Lung (tissue), 12 donors: ENCODE results near the gene GASK1A. TPM values are rescaled to one million over a fixed set of nuclear protein-coding genes. Genes with fewer than 3 reads are reported as not detected.

Source experiments
- ATAC-seq: fragments of 200-7000 bp; cut with Tn5 transposase; one replicate; pipeline ENCODE4 v1.9.1; 2020; ENCODE audit warnings: moderate number of reproducible peaks; ENCODE audit not compliant: insufficient read depth, low FRiP score
- DNase-seq, 3 donors: peaks; one replicate each; pipeline ENCODE4 v3.0.0-alpha.2; 2013 to 2017
- H3K27ac ChIP-seq, 2 donors: one replicate each; pipeline ENCODE4 v1.5.1; 2013; ENCODE audit warnings: mild to moderate bottlenecking in 2 of 2, moderate library complexity in 2 of 2, control low read depth in 1 of 2, inconsistent platforms in 1 of 2, low read depth in 1 of 2, low read length in 1 of 2
- H3K27me3 ChIP-seq, 3 donors: one replicate each; pipeline ENCODE4 v1.5.1; 2013; ENCODE audit warnings: low read length in 2 of 3; ENCODE audit not compliant: control insufficient read depth in 3 of 3, insufficient read depth in 3 of 3
- H3K36me3 ChIP-seq, 4 donors: one replicate each; pipeline ENCODE4 v1.5.1; 2013; ENCODE audit warnings: low read length in 4 of 4, mild to moderate bottlenecking in 1 of 4, moderate library complexity in 1 of 4; ENCODE audit not compliant: control insufficient read depth in 4 of 4, insufficient read depth in 4 of 4
- H3K4me1 ChIP-seq, 5 donors: one replicate each; pipeline ENCODE4 v1.5.1; 2013; ENCODE audit warnings: low read length in 5 of 5, mild to moderate bottlenecking in 2 of 5, moderate library complexity in 1 of 5; ENCODE audit not compliant: control insufficient read depth in 5 of 5, insufficient read depth in 5 of 5
- H3K4me3 ChIP-seq: one replicate; pipeline ENCODE4 v1.5.1; 2013; ENCODE audit warnings: mild to moderate bottlenecking, control low read depth, moderate library complexity
- H3K9ac ChIP-seq, 2 donors: one replicate each; pipeline ENCODE4 v1.5.1; 2013; ENCODE audit warnings: low read length in 2 of 2, control low read depth in 1 of 2; ENCODE audit not compliant: insufficient read depth in 1 of 2
- H3K9me3 ChIP-seq, 4 donors: one replicate each; pipeline ENCODE4 v1.5.1; 2013; ENCODE audit warnings: low read length in 3 of 4, mild to moderate bottlenecking in 1 of 4, moderate library complexity in 1 of 4; ENCODE audit not compliant: control insufficient read depth in 4 of 4, insufficient read depth in 3 of 4
- CTCF ChIP-seq: IDR thresholded peaks from 2 replicates; pipeline ENCODE4 v1.5.1; 2012; ENCODE audit warnings: mild to moderate bottlenecking; ENCODE audit errors: control extremely low read depth, extremely low read depth
- WGBS, 2 donors: extraction: QIAGEN DNeasy Blood & Tissue Kit; methylation state at CpG; one replicate each; pipeline ENCODE4 v1.1.7; 2013; 5-methylcytosine and 5-hydroxymethylcytosine counted together
- polyA plus RNA-seq, 2 donors: library from polyadenylated mRNA; stranded (reverse); fragments of 200-250 nt; gene quantifications; one replicate each; pipeline ENCODE4 v1.2.1, GENCODE V29; 2013
- total RNA-seq, 2 donors: library from RNA; depleted of rRNA in 1 of 2; stranded (reverse); fragments of >200 nt in 1 of 2; gene quantifications; one replicate each; pipeline ENCODE4 v1.2.1, GENCODE V29; 2014 to 2021
- donor health status: control.
- donor health status: control.
- donor health status: Bipolar disorder and iron deficiency.
- donor health status: healthy.
- donor health status: DM: yes; HTN: yes; CAD: no.

The GASK1A gene
- total and polyA plus RNA-seq, 4 donors = 1.5 to 16.1 (median 5.1) TPM

- TF ChIP-seq CTCF = no peak
- H3K4me1 ChIP-seq = peaks cover 0 to 9% (median 0%) of the 10 kb centered on the region in 5 donors
- H3K9me3 ChIP-seq = peaks cover 0 to 4% (median 0%) of the 10 kb centered on the region in 4 donors
- H3K4me3 ChIP-seq = no peak overlapping the region
- ATAC-seq (no peak), DNase-seq (no peak)
- H3K27ac ChIP-seq = no peak overlapping the region
- H3K36me3 ChIP-seq = peaks cover 2 to 20% (median 12%) of the 10 kb centered on the region in 4 donors
- H3K27me3 ChIP-seq = no peaks in the 10 kb centered on the region
- no peak overlapping the region for H3K9ac ChIP-seq
- 97 to 98% methylated on average over 40 of the region's 40 CpGs for WGBS, 2 donors
Measured at GRCh38 chr3:43080726-43081568, 101.8 kb downstream of the GASK1A start.

- H3K4me1 ChIP-seq = peaks cover 0 to 4% (median 0%) of the 10 kb centered on the region in 5 donors
- DNase-seq (peak in 2 of 3 donors; percentile 5 to 11), ATAC-seq (no peak)
- peaks cover 2 to 20% (median 12%) of the 10 kb centered on the region in 4 donors for H3K36me3 ChIP-seq
- no peak overlapping the region for H3K4me3 ChIP-seq
- no peak for TF ChIP-seq CTCF
- WGBS, 2 donors = 82 to 91% methylated on average over 5 of the region's 5 CpGs
- H3K9ac ChIP-seq = no peak overlapping the region
- no peak overlapping the region for H3K27ac ChIP-seq
- H3K9me3 ChIP-seq = peaks cover 0 to 4% (median 0%) of the 10 kb centered on the region in 4 donors
- no peaks in the 10 kb centered on the region for H3K27me3 ChIP-seq
Measured at GRCh38 chr3:43081796-43082195, 102.7 kb downstream of the GASK1A start.

- TF ChIP-seq CTCF = no peak
- peaks cover 0 to 4% (median 0%) of the 10 kb centered on the region in 4 donors for H3K9me3 ChIP-seq
- no peak overlapping the region for H3K27ac ChIP-seq
- H3K4me3 ChIP-seq = no peak overlapping the region
- no peak for ATAC-seq
- peaks cover 2 to 20% (median 12%) of the 10 kb centered on the region in 4 donors for H3K36me3 ChIP-seq
- H3K9ac ChIP-seq = no peak overlapping the region
- no peaks in the 10 kb centered on the region for H3K27me3 ChIP-seq
- H3K4me1 ChIP-seq = no peaks in the 10 kb centered on the region
- DNase-seq = no peak
- WGBS, 2 donors = 91 to 98% methylated on average over 2 of the region's 2 CpGs
Measured at GRCh38 chr3:43082457-43082856, 103.3 kb downstream of the GASK1A start.
